CD8-positive, alpha-beta memory T cell (primary cell): Measurements from ENCODE around the gene GNG8. TPM values are rescaled to one million over a fixed set of nuclear protein-coding genes. Genes with fewer than 3 reads are reported as not detected.
A peak's percentile ranks its signal among the peaks of the same experiment; 100 is the strongest.

Experiments used
- CTCF ChIA-PET: fragments of 350-600 bp; sonication (Branson Sonifier 250); formaldehyde crosslinking; loops from one replicate; lab custom pipeline; 2021; ENCODE audit warnings: antibody characterized with exemption; lab: Charles Lee
- POLR2A ChIA-PET: fragments of 350-600 bp; sonication (Branson Sonifier 250); formaldehyde crosslinking; loops from one replicate; lab custom pipeline; 2021; ENCODE audit warnings: antibody characterized with exemption; lab: Charles Lee
- DNase-seq, 5 donors: peaks; one replicate each; pipeline versions ENCODE4 v3.0.0 to v3.0.0-alpha.2; 2020 to 2022; ENCODE audit warnings: mixed read lengths in 1 of 5
- H3K27ac ChIP-seq: one replicate; pipeline ENCODE4 v1.7.0; 2013; ENCODE audit warnings: low read depth, mild to moderate bottlenecking, low read length, moderate library complexity
- H3K27me3 ChIP-seq: 2 replicates; pipeline ENCODE4 v1.7.0; 2013; ENCODE audit warnings: low read length, mild to moderate bottlenecking; ENCODE audit not compliant: insufficient read depth, poor library complexity, severe bottlenecking
- H3K36me3 ChIP-seq: 2 replicates; pipeline ENCODE4 v1.7.0; 2013; ENCODE audit warnings: mild to moderate bottlenecking, low read length, moderate library complexity; ENCODE audit not compliant: insufficient read depth
- H3K4me1 ChIP-seq: 2 replicates; pipeline ENCODE4 v1.7.0; 2013; ENCODE audit warnings: mild to moderate bottlenecking, low read length, moderate library complexity; ENCODE audit not compliant: insufficient read depth
- H3K4me3 ChIP-seq: 2 replicates; pipeline ENCODE4 v1.7.0; 2013; ENCODE audit warnings: mild to moderate bottlenecking, low read length
- H3K9me3 ChIP-seq: 2 replicates; pipeline ENCODE4 v1.7.0; 2013; ENCODE audit warnings: mild to moderate bottlenecking, low read length
- H3K27ac Mint-ChIP-seq, 8 donors: one replicate each; pipeline ENCODE4 v1.8.0; 2020 to 2021; ENCODE audit warnings: mixed read lengths in 8 of 8, mild to moderate bottlenecking in 6 of 8, inconsistent platforms in 3 of 8, moderate library complexity in 3 of 8
- H3K27me3 Mint-ChIP-seq, 2 donors: one replicate each; pipeline ENCODE4 v1.8.0; 2020 to 2021; ENCODE audit warnings: mixed read lengths in 2 of 2, mild to moderate bottlenecking in 1 of 2, moderate library complexity in 1 of 2
- H3K36me3 Mint-ChIP-seq, 3 donors: one replicate each; pipeline ENCODE4 v1.8.0; 2020 to 2021; ENCODE audit warnings: mixed read lengths in 3 of 3, inconsistent platforms in 1 of 3, mild to moderate bottlenecking in 1 of 3
- H3K4me1 Mint-ChIP-seq, 3 donors: one replicate each; pipeline ENCODE4 v1.8.0; 2020 to 2021; ENCODE audit warnings: mixed read lengths in 3 of 3, inconsistent platforms in 1 of 3, mild to moderate bottlenecking in 1 of 3
- H3K4me3 Mint-ChIP-seq, 7 donors: one replicate each; pipeline ENCODE4 v1.8.0; 2020 to 2021; ENCODE audit warnings: mixed read lengths in 7 of 7, mild to moderate bottlenecking in 6 of 7, moderate library complexity in 4 of 7, inconsistent platforms in 2 of 7
- H3K9me3 Mint-ChIP-seq, 5 donors: one replicate each; pipeline ENCODE4 v1.8.0; 2020 to 2022; ENCODE audit warnings: mixed read lengths in 5 of 5, mild to moderate bottlenecking in 3 of 5, moderate library complexity in 2 of 5, inconsistent platforms in 1 of 5
- polyA plus RNA-seq: library from polyadenylated mRNA; unstranded; fragments of 300-500 nt; fragmentation: Illumina TruSeq; gene quantifications from one replicate; pipeline ENCODE4 v1.2.3, GENCODE V29; 2021
- total RNA-seq, 2 experiments: library from RNA; stranded (reverse); gene quantifications; one replicate each; pipeline ENCODE4 v1.2.3, GENCODE V29; 2021

Gene GNG8
- total and polyA plus RNA-seq, 3 experiments from 2014 or later: 9.0 TPM; not detected in 1

GRCh38 chr19:46608581-46609345, 27.2 kb downstream of the GNG8 start:
- Mint-ChIP-seq H3K27me3 (no peaks in the 10 kb centered on the region), H3K4me1 (peaks cover 43 to 56% (median 52%) of the 10 kb centered on the region in 3 donors), H3K27ac (peak overlapping the region in 4 of 8 donors; percentile 10 to 93 (median 42)), H3K36me3 (peaks cover 3 to 61% (median 15%) of the 10 kb centered on the region in 3 donors), H3K9me3 (no peaks in the 10 kb centered on the region), H3K4me3 (peak overlapping the region in 1 of 7 donors; percentile 15)
- Histone ChIP-seq H3K27me3 (no peaks in the 10 kb centered on the region), H3K4me3 (no peak overlapping the region), H3K4me1 (peaks cover 47% of the 10 kb centered on the region), H3K27ac (no peak overlapping the region), H3K36me3 (peaks cover 43% of the 10 kb centered on the region), H3K9me3 (no peaks in the 10 kb centered on the region)
- ChIA-PET CTCF (interaction anchor here (1.9 kb wide), 1 partner anchor 28 kb away, joined by 5 read pairs; no protein-coding TSS in a partner anchor), POLR2A (interaction anchor here (3.9 kb wide), 1 partner anchor 7 kb away, joined by 52 read pairs; the partner anchor contains the start of gene CALM3)
- no peak for DNase-seq

- ChIA-PET POLR2A (no interaction called here), CTCF (interaction anchor here (1.9 kb wide), 1 partner anchor 29 kb away, joined by 5 read pairs; no protein-coding TSS in a partner anchor)
- Mint-ChIP-seq H3K27ac (peak overlapping the region in 2 of 8 donors; percentile 35 to 66), H3K4me3 (no peak overlapping the region), H3K36me3 (peaks cover 3 to 63% (median 15%) of the 10 kb centered on the region in 3 donors), H3K9me3 (no peaks in the 10 kb centered on the region), H3K4me1 (peaks cover 48 to 61% (median 57%) of the 10 kb centered on the region in 3 donors), H3K27me3 (no peaks in the 10 kb centered on the region)
- H3K4me3 ChIP-seq: no peak overlapping the region
- H3K27me3 ChIP-seq: no peaks in the 10 kb centered on the region
- H3K36me3 ChIP-seq: peaks cover 43% of the 10 kb centered on the region
- H3K4me1 ChIP-seq: peaks cover 50% of the 10 kb centered on the region
- H3K27ac ChIP-seq: no peak overlapping the region
- no peaks in the 10 kb centered on the region for H3K9me3 ChIP-seq
- no peak for DNase-seq
These were observed 27.8 kb downstream of the GNG8 start for GRCh38 chr19:46608178-46608577.

- no peaks in the 10 kb centered on the region for H3K9me3 ChIP-seq
- peaks cover 53% of the 10 kb centered on the region for H3K4me1 ChIP-seq
- ChIA-PET CTCF (interaction anchor here (1.2 to 1.9 kb wide), 2 partner anchors 30 to 77 kb away, joined by 3 to 5 read pairs; no protein-coding TSS in a partner anchor), POLR2A (interaction anchor here (0.6 kb wide), 1 partner anchor 51 kb away, joined by 3 read pairs; no protein-coding TSS in a partner anchor)
- H3K27ac ChIP-seq: no peak overlapping the region
- peaks cover 3 to 63% (median 15%) of the 10 kb centered on the region in 3 donors for H3K36me3 Mint-ChIP-seq
- H3K4me3 ChIP-seq: no peak overlapping the region
- H3K27ac Mint-ChIP-seq: peak overlapping the region in 2 of 8 donors; percentile 21 to 83
- H3K4me1 Mint-ChIP-seq: peaks cover 51 to 65% (median 60%) of the 10 kb centered on the region in 3 donors
- no peaks in the 10 kb centered on the region for H3K9me3 Mint-ChIP-seq
- H3K36me3 ChIP-seq: peaks cover 43% of the 10 kb centered on the region
- H3K4me3 Mint-ChIP-seq: no peak overlapping the region
- H3K27me3 Mint-ChIP-seq: no peaks in the 10 kb centered on the region
- DNase-seq: no peak
- H3K27me3 ChIP-seq: no peaks in the 10 kb centered on the region
These were observed 28.6 kb downstream of the GNG8 start for GRCh38 chr19:46607448-46607841.

GRCh38 chr19:46606681-46607447, 29.1 kb downstream of the GNG8 start:
- Mint-ChIP-seq H3K36me3 (peaks cover 3 to 66% (median 15%) of the 10 kb centered on the region in 3 donors), H3K9me3 (no peaks in the 10 kb centered on the region), H3K4me1 (peaks cover 51 to 65% (median 60%) of the 10 kb centered on the region in 3 donors), H3K27me3 (peaks cover 0 to 1% of the 10 kb centered on the region in 2 donors), H3K27ac (peak overlapping the region in 4 of 8 donors; percentile 8 to 83 (median 56)), H3K4me3 (peak overlapping the region in 2 of 7 donors; percentile 1 to 63)
- no peaks in the 10 kb centered on the region for H3K27me3 ChIP-seq
- H3K9me3 ChIP-seq: no peaks in the 10 kb centered on the region
- H3K36me3 ChIP-seq: peaks cover 43% of the 10 kb centered on the region
- POLR2A ChIA-PET: interaction anchor here (0.6 kb wide), 1 partner anchor 51 kb away, joined by 3 read pairs; no protein-coding TSS in a partner anchor
- no peak for DNase-seq
- H3K27ac ChIP-seq: no peak overlapping the region
- peaks cover 47% of the 10 kb centered on the region for H3K4me1 ChIP-seq
- no peak overlapping the region for H3K4me3 ChIP-seq
- CTCF ChIA-PET: interaction anchor here (1.2 kb wide), 2 partner anchors 11 to 77 kb away, joined by 3 read pairs; no protein-coding TSS in a partner anchor

- Mint-ChIP-seq H3K27ac (peak overlapping the region in 2 of 8 donors; percentile 48 to 80), H3K27me3 (peaks cover 0 to 1% of the 10 kb centered on the region in 2 donors), H3K4me1 (peaks cover 42 to 57% (median 52%) of the 10 kb centered on the region in 3 donors), H3K9me3 (no peaks in the 10 kb centered on the region), H3K36me3 (peaks cover 3 to 67% (median 15%) of the 10 kb centered on the region in 3 donors), H3K4me3 (peak overlapping the region in 2 of 7 donors; percentile 27 to 63)
- H3K27ac ChIP-seq: no peak overlapping the region
- CTCF ChIA-PET: interaction anchor here (1.2 to 2.1 kb wide), 2 partner anchors 8 to 10 kb away, joined by 3 to 5 read pairs; no protein-coding TSS in a partner anchor
- H3K36me3 ChIP-seq: peaks cover 43% of the 10 kb centered on the region
- H3K27me3 ChIP-seq: no peaks in the 10 kb centered on the region
- POLR2A ChIA-PET: no interaction called here
- no peak for DNase-seq
- H3K9me3 ChIP-seq: no peaks in the 10 kb centered on the region
- H3K4me1 ChIP-seq: peaks cover 39% of the 10 kb centered on the region
- H3K4me3 ChIP-seq: no peak overlapping the region
These were observed 30.0 kb downstream of the GNG8 start for GRCh38 chr19:46606019-46606418.

- H3K36me3 Mint-ChIP-seq: peaks cover 3 to 66% (median 15%) of the 10 kb centered on the region in 3 donors
These were observed 30.6 kb downstream of the GNG8 start for GRCh38 chr19:46605356-46605821.

GRCh38 chr19:46604781-46605355, 31.1 kb downstream of the GNG8 start:
- CTCF ChIA-PET: interaction anchor here (2.1 kb wide), 1 partner anchor 9 kb away, joined by 5 read pairs; no protein-coding TSS in a partner anchor
- Histone ChIP-seq H3K27ac (no peak overlapping the region), H3K4me1 (peaks cover 33% of the 10 kb centered on the region), H3K4me3 (no peak overlapping the region), H3K36me3 (peaks cover 43% of the 10 kb centered on the region), H3K9me3 (no peaks in the 10 kb centered on the region), H3K27me3 (no peaks in the 10 kb centered on the region)
- Mint-ChIP-seq H3K9me3 (peaks cover 0 to 2% (median 0%) of the 10 kb centered on the region in 5 donors), H3K27me3 (peaks cover 0 to 6% of the 10 kb centered on the region in 2 donors), H3K27ac (peak overlapping the region in 3 of 8 donors; percentile 67 to 87 (median 77)), H3K36me3 (peaks cover 3 to 62% (median 15%) of the 10 kb centered on the region in 3 donors), H3K4me3 (peak overlapping the region in 3 of 7 donors; percentile 36 to 55 (median 37)), H3K4me1 (peaks cover 40 to 56% (median 48%) of the 10 kb centered on the region in 3 donors)
- POLR2A ChIA-PET: no interaction called here
- DNase-seq: no peak

More at GRCh38 chr19:46605356-46605821, 30.6 kb downstream of the GNG8 start:
- Mint-ChIP-seq H3K9me3 (peaks cover 0 to 2% (median 0%) of the 10 kb centered on the region in 5 donors), H3K27ac (peak overlapping the region in 4 of 8 donors; percentile 40 to 67 (median 56)), H3K4me1 (peaks cover 36 to 56% (median 48%) of the 10 kb centered on the region in 3 donors), H3K27me3 (peaks cover 0 to 5% of the 10 kb centered on the region in 2 donors), H3K4me3 (peak overlapping the region in 2 of 7 donors; percentile 36 to 58)
- H3K9me3 ChIP-seq: no peaks in the 10 kb centered on the region
- peaks cover 32% of the 10 kb centered on the region for H3K4me1 ChIP-seq
- no peak for DNase-seq
- H3K4me3 ChIP-seq: no peak overlapping the region
- POLR2A ChIA-PET: no interaction called here
- no peaks in the 10 kb centered on the region for H3K27me3 ChIP-seq
- H3K36me3 ChIP-seq: peaks cover 43% of the 10 kb centered on the region
- H3K27ac ChIP-seq: no peak overlapping the region
- CTCF ChIA-PET: interaction anchor here (1.2 to 2.1 kb wide), 2 partner anchors 9 to 10 kb away, joined by 3 to 5 read pairs; no protein-coding TSS in a partner anchor
